HEK293 (cell line): ENCODE measurements around the gene CLDN7.

Source experiments
- CTCF ChIA-PET: fragments of 350-600 bp; formaldehyde crosslinking; extraction: SDS; loops from one replicate; lab custom pipeline; 2021; ENCODE audit warnings: antibody characterized with exemption; lab: Yijun Ruan, JAX
- POLR2A ChIA-PET: fragments of 300-600 bp; formaldehyde crosslinking; extraction: SDS; loops from one replicate; lab custom pipeline; 2020; ENCODE audit warnings: antibody characterized with exemption, inconsistent platforms; lab: Yijun Ruan, JAX
- H3K27ac ChIP-seq: fragments of 200-500 bp; sonication (Bioruptor generic); 2 replicates; pipeline ENCODE4 v1.5.1; 2014; ENCODE audit warnings: low read depth, low read length, control low read depth, inconsistent platforms; ENCODE audit errors: extremely low read depth
- H3K36me3 ChIP-seq, 2 experiments: fragments of 200-500 bp in 1 of 2; sonication (Bioruptor generic) in 1 of 2; 1 replicate in 1 of 2; 2 replicates in 1 of 2; pipeline ENCODE4 v1.5.1; 2014 to 2017; ENCODE audit warnings: inconsistent platforms in 2 of 2, low read length in 2 of 2; ENCODE audit not compliant: control insufficient read depth in 2 of 2, insufficient read depth in 1 of 2
- H3K4me1 ChIP-seq: fragments of 200-500 bp; sonication (Bioruptor generic); 2 replicates; pipeline ENCODE4 v1.5.1; 2014; ENCODE audit warnings: mild to moderate bottlenecking, low read length, inconsistent platforms; ENCODE audit not compliant: control insufficient read depth, insufficient read depth
- H3K4me3 ChIP-seq: 2 replicates; pipeline ENCODE4 v1.5.1; 2011; ENCODE audit warnings: low read depth, mild to moderate bottlenecking, control low read depth, low read length, moderate library complexity
- H3K9me3 ChIP-seq: fragments of 200-500 bp; sonication (Bioruptor generic); 2 replicates; pipeline ENCODE4 v1.5.1; 2014; ENCODE audit warnings: low read depth, low read length, inconsistent platforms; ENCODE audit not compliant: control insufficient read depth, insufficient read depth
- KLF7 ChIP-seq: fragments of 450-650 bp; formaldehyde crosslinking; IDR thresholded peaks from 2 replicates; pipeline ENCODE4 v1.5.1; 2016; ENCODE audit warnings: missing biosample characterization, missing genetic modification characterization, borderline replicate concordance
- KLF8 ChIP-seq: fragments of 450-650 bp; formaldehyde crosslinking; IDR thresholded peaks from 2 replicates; pipeline ENCODE4 v1.5.1; 2016; ENCODE audit warnings: missing biosample characterization, missing genetic modification characterization
- ZBTB7A ChIP-seq: fragments of 450-650 bp; formaldehyde crosslinking; IDR thresholded peaks from 2 replicates; pipeline ENCODE4 v1.5.1; 2016; ENCODE audit warnings: low read depth, missing biosample characterization, missing genetic modification characterization
- ZEB2 ChIP-seq: fragments of 450-650 bp; formaldehyde crosslinking; IDR thresholded peaks from 2 replicates; pipeline ENCODE4 v1.5.1; 2016; ENCODE audit warnings: missing biosample characterization, missing genetic modification characterization
- ZFHX2 ChIP-seq: fragments of 450-650 bp; formaldehyde crosslinking; conservative IDR thresholded peaks from 2 replicates; pipeline ENCODE4 v1.5.1; 2016; ENCODE audit warnings: missing biosample characterization, missing genetic modification characterization
- ZNF146 ChIP-seq: fragments of 450-650 bp; formaldehyde crosslinking; IDR thresholded peaks from 2 replicates; pipeline ENCODE4 v1.5.1; 2016; ENCODE audit warnings: missing biosample characterization, missing genetic modification characterization
- ZNF561 ChIP-seq: fragments of 450-650 bp; IDR thresholded peaks from 2 replicates; pipeline ENCODE4 v1.5.1; 2018; ENCODE audit warnings: missing biosample characterization, missing genetic modification characterization, borderline replicate concordance
- ZNF600 ChIP-seq: fragments of 450-650 bp; formaldehyde crosslinking; IDR thresholded peaks from 2 replicates; pipeline ENCODE4 v1.5.1; 2016; ENCODE audit warnings: missing biosample characterization, missing genetic modification characterization
- ZNF747 ChIP-seq: fragments of 450-650 bp; formaldehyde crosslinking; IDR thresholded peaks from 2 replicates; pipeline ENCODE4 v1.5.1; 2016; ENCODE audit warnings: missing biosample characterization, missing genetic modification characterization
- TF ChIP-seq, protein P1 (sequence below): fragments of 450-650 bp; formaldehyde crosslinking; IDR thresholded peaks from 2 replicates; pipeline ENCODE4 v1.5.1; 2016; ENCODE audit warnings: missing biosample characterization, missing genetic modification characterization
- TF ChIP-seq, protein P2 (sequence below): fragments of 450-650 bp; formaldehyde crosslinking; IDR thresholded peaks from 2 replicates; pipeline ENCODE4 v1.5.1; 2016; ENCODE audit warnings: missing biosample characterization, missing genetic modification characterization
- TF ChIP-seq, protein P3 (sequence below): fragments of 450-650 bp; formaldehyde crosslinking; IDR thresholded peaks from 2 replicates; pipeline ENCODE4 v1.5.1; 2016; ENCODE audit warnings: missing biosample characterization, missing genetic modification characterization

Gene CLDN7

DNA sequence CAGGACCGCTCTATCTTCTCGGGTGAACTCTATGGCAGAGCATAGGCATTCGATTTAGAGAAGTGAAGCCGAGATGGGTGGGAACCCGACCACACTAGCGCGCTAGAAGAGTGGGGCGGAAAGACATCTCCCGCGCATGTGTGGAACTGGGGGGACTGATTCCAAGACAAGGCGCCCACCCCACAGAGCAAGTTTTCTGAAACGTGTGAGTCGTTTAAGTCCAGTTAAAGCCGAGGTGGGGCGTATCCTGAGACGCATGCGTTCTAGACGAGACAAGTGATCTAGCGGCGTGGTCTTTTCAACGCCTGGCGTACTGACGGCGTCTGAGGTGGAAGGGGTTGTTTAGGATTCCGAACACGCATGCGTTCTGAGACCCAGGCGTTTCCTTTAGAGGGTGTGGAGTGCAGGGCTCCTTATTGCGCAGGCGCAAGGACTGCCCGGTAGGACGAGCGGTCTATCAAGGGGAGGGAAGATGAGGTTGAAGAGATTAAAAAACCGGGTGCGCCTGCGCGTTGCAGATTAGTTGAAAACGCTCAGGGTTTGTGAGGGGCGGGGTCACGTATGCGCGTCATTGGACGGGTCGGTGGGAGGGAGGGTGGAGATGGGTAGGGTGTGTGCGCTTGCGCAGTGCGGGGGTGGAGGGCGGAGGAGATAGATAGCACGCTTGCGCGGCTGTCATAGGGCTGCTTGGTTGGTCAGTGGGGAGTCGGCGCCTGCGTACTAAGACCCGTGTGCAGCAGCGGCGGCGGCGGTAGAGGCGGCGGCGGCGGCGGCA, 44.8 kb upstream of the CLDN7 start, which contains the start of gene EIF5A (continued):
- TF ChIP-seq ZNF747 (tag by site-specific recombination), result no peak
- TF ChIP-seq ZFHX2 (tag by site-specific recombination), result peak; percentile 82
- TF ChIP-seq ZBTB7A (tag by site-specific recombination), result no peak
- peak; percentile 91 for TF ChIP-seq ZNF561 (tag by site-specific recombination)
- TF ChIP-seq, protein P1, sequence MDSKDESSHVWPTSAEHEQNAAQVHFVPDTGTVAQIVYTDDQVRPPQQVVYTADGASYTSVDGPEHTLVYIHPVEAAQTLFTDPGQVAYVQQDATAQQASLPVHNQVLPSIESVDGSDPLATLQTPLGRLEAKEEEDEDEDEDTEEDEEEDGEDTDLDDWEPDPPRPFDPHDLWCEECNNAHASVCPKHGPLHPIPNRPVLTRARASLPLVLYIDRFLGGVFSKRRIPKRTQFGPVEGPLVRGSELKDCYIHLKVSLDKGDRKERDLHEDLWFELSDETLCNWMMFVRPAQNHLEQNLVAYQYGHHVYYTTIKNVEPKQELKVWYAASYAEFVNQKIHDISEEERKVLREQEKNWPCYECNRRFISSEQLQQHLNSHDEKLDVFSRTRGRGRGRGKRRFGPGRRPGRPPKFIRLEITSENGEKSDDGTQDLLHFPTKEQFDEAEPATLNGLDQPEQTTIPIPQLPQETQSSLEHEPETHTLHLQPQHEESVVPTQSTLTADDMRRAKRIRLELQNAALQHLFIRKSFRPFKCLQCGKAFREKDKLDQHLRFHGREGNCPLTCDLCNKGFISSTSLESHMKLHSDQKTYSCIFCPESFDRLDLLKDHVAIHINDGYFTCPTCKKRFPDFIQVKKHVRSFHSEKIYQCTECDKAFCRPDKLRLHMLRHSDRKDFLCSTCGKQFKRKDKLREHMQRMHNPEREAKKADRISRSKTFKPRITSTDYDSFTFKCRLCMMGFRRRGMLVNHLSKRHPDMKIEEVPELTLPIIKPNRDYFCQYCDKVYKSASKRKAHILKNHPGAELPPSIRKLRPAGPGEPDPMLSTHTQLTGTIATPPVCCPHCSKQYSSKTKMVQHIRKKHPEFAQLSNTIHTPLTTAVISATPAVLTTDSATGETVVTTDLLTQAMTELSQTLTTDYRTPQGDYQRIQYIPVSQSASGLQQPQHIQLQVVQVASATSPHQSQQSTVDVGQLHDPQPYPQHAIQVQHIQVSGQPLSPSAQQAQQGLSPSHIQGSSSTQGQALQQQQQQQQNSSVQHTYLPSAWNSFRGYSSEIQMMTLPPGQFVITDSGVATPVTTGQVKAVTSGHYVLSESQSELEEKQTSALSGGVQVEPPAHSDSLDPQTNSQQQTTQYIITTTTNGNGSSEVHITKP (tag by site-specific recombination), result peak; percentile 57
- peak; percentile 21; the same call in 1 of the 2 replicates for TF ChIP-seq KLF7 (tag by site-specific recombination)
- TF ChIP-seq ZNF600, result peak; percentile 100
- peak; percentile 15 for TF ChIP-seq KLF8
- TF ChIP-seq, protein P2, sequence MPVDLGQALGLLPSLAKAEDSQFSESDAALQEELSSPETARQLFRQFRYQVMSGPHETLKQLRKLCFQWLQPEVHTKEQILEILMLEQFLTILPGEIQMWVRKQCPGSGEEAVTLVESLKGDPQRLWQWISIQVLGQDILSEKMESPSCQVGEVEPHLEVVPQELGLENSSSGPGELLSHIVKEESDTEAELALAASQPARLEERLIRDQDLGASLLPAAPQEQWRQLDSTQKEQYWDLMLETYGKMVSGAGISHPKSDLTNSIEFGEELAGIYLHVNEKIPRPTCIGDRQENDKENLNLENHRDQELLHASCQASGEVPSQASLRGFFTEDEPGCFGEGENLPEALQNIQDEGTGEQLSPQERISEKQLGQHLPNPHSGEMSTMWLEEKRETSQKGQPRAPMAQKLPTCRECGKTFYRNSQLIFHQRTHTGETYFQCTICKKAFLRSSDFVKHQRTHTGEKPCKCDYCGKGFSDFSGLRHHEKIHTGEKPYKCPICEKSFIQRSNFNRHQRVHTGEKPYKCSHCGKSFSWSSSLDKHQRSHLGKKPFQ (tag by site-specific recombination), result 0 out of 2 replicates have a peak, but pooled peaks have one; percentile 57
- TF ChIP-seq, protein P3, sequence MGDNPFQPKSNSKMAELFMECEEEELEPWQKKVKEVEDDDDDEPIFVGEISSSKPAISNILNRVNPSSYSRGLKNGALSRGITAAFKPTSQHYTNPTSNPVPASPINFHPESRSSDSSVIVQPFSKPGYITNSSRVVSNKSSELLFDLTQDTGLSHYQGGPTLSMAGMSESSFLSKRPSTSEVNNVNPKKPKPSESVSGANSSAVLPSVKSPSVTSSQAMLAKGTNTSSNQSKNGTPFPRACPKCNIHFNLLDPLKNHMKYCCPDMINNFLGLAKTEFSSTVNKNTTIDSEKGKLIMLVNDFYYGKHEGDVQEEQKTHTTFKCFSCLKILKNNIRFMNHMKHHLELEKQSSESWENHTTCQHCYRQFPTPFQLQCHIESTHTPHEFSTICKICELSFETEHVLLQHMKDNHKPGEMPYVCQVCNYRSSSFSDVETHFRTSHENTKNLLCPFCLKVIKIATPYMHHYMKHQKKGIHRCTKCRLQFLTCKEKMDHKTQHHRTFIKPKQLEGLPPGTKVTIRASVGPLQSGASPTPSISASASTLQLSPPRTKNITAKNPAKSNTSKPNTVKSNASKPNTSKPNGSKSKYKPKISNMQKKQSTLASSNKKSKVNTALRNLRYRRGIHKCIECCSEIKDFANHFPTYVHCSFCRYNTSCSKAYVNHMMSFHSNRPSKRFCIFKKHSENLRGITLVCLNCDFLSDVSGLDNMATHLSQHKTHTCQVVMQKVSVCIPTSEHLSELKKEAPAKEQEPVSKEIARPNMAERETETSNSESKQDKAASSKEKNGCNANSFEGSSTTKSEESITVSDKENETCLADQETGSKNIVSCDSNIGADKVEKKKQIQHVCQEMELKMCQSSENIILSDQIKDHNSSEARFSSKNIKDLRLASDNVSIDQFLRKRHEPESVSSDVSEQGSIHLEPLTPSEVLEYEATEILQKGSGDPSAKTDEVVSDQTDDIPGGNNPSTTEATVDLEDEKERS (tag by site-specific recombination), result no peak
- TF ChIP-seq ZEB2 (tag by site-specific recombination), result peak; percentile 70; the same call in 1 of the 2 replicates

DNA sequence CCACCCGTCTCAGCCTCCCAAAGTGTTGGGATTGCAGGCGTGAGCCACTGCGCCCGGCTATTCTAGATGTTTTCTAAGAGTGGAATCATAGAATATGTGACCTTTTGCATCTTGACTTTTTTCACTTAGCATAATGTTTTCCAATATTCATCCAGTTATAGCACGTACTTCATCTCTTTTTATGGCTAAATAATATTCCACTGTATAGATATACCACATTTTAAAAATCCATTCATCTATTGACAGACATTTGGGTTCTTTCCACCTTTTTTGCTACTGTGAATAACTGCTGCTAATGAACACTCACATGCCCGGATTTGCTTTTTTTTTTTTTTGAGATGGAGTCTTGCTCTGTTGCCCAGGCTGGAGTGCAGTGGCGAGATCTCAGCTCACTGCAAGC, 41.9 kb upstream of the CLDN7 start:
- TF ChIP-seq ZNF146 (peak; percentile 66; the same call in 1 of the 2 replicates), ZNF561 (tag by site-specific recombination) (no peak)
- CTCF ChIA-PET, result interaction anchor here (0.6 to 2.6 kb wide), 6 partner anchors 8 to 103 kb away, joined by 3 to 30 read pairs (median 4); partner anchors contain the start of gene NLGN2
- Histone ChIP-seq H3K27ac (no peak overlapping the region), H3K4me1 (peaks cover 3% of the 10 kb centered on the region), H3K4me3 (no peak overlapping the region), H3K9me3 (no peaks in the 10 kb centered on the region), H3K36me3 (peaks cover 0 to 2% of the 10 kb centered on the region in 2 experiments; a peak in 2 of 3 replicates)
- POLR2A ChIA-PET, result interaction anchor here (1.4 kb wide), 1 partner anchor 180 kb away, joined by 3 read pairs; the partner anchor contains the start of gene POLR2A
